H1 (cell line): ENCODE measurements around the gene ADGRB3.

Experiments
- ATF2 ChIP-seq: IDR thresholded peaks from 2 replicates; pipeline ENCODE4 v1.6.1; 2012; ENCODE audit warnings: low read length, inconsistent platforms
- CBX5 ChIP-seq: fragments of 300-800, 300-1000 bp; sonication (generic); IDR thresholded peaks from 2 replicates; pipeline ENCODE4 v1.7.1; 2016; ENCODE audit warnings: antibody characterized with exemption, low read length, low read depth
- CEBPB ChIP-seq: IDR thresholded peaks from 2 replicates; pipeline ENCODE4 v1.6.1; 2012; ENCODE audit warnings: low read depth, low read length
- CTCF ChIP-seq, 3 experiments: IDR thresholded peaks; 1 replicate in 2 of 3; 2 replicates in 1 of 3; pipeline versions ENCODE4 v1.5.1 to v1.6.1; 2011; ENCODE audit warnings: low read length in 3 of 3, mild to moderate bottlenecking in 3 of 3, inconsistent platforms in 2 of 3, low read depth in 1 of 3, moderate library complexity in 1 of 3; ENCODE audit not compliant: insufficient read depth in 1 of 3; ENCODE audit errors: control extremely low read depth in 1 of 3
- EZH2 ChIP-seq: fragments of 200-600 bp; sonication (generic); IDR thresholded peaks from 2 replicates; pipeline ENCODE4 v1.7.1; 2012; ENCODE audit warnings: low read depth, mild to moderate bottlenecking, moderate library complexity, low read length, inconsistent platforms; ENCODE audit not compliant: severe bottlenecking
- JUN ChIP-seq: IDR thresholded peaks from 2 replicates; pipeline ENCODE4 v1.6.1; 2011; ENCODE audit warnings: low read depth, mild to moderate bottlenecking, improper control_type of control experiment, low read length
- JUND ChIP-seq: IDR thresholded peaks from 2 replicates; pipeline ENCODE4 v1.6.1; 2011; ENCODE audit warnings: mild to moderate bottlenecking, improper control_type of control experiment, low read length
- KDM5A ChIP-seq: fragments of 200-600 bp; IDR thresholded peaks from 2 replicates; pipeline ENCODE4 v1.7.1; 2012; ENCODE audit warnings: mild to moderate bottlenecking, low read length, inconsistent platforms, mixed read lengths
- POLR2A ChIP-seq, 2 experiments: IDR thresholded peaks; 1 replicate in 1 of 2; 2 replicates in 1 of 2; pipeline ENCODE4 v1.6.1; 2011; ENCODE audit warnings: low read depth in 2 of 2, low read length in 2 of 2, mild to moderate bottlenecking in 2 of 2; ENCODE audit errors: control extremely low read depth in 1 of 2
- SAP30 ChIP-seq: fragments of 300-600 bp; sonication (generic); IDR thresholded peaks from 2 replicates; pipeline ENCODE4 v1.7.1; 2012; ENCODE audit warnings: low read length, moderate library complexity, mild to moderate bottlenecking, inconsistent platforms; ENCODE audit not compliant: insufficient read depth, insufficient replicate concordance
- SIX5 ChIP-seq: IDR thresholded peaks from 2 replicates; pipeline ENCODE4 v1.6.1; 2011; ENCODE audit warnings: mild to moderate bottlenecking, low read depth, low read length
- SRF ChIP-seq: IDR thresholded peaks from 2 replicates; pipeline ENCODE4 v1.6.1; 2011; ENCODE audit warnings: mild to moderate bottlenecking, low read depth, low read length, moderate library complexity
- TCF12 ChIP-seq: IDR thresholded peaks from 2 replicates; pipeline ENCODE4 v1.6.1; 2011; ENCODE audit warnings: low read depth, mild to moderate bottlenecking, low read length
- TEAD4 ChIP-seq: IDR thresholded peaks from 2 replicates; pipeline ENCODE4 v1.6.1; 2012; ENCODE audit warnings: low read depth, low read length, inconsistent platforms, mixed read lengths

GRCh38 chr6:68709882-68710281 lies 74.8 kb downstream of the ADGRB3 start:
- TF ChIP-seq CTCF (IDR thresholded peaks at IDR 0.05; ENCODE audit: control extremely low read depth in 1 of 3, insufficient read depth in 1 of 3, low read depth in 1 of 3, low read length in 3 of 3) (no peak), EZH2 (no peak), JUND (no peak), JUN (no peak), POLR2A (IDR thresholded peaks at IDR 0.05; ENCODE audit: control extremely low read depth in 1 of 2, low read depth in 2 of 2, low read length in 2 of 2) (no peak), CEBPB (no peak), CBX5 (no peak), TEAD4 (no peak), KDM5A (no peak), SRF (no peak), SIX5 (no peak), SAP30 (no peak), ATF2 (no peak), TCF12 (no peak)
